H1 (cell line): ENCODE results near the gene SKAP1. TPM values are rescaled to one million over a fixed set of nuclear protein-coding genes. Genes with fewer than 3 reads are reported as not detected.

ENCODE experiments used
- CREB1 ChIP-seq: IDR thresholded peaks from 2 replicates; pipeline ENCODE4 v1.6.1; 2012; ENCODE audit warnings: inconsistent platforms
- EZH2 ChIP-seq: fragments of 200-600 bp; sonication (generic); IDR thresholded peaks from 2 replicates; pipeline ENCODE4 v1.7.1; 2012; ENCODE audit warnings: low read depth, mild to moderate bottlenecking, moderate library complexity, low read length, inconsistent platforms; ENCODE audit not compliant: severe bottlenecking
- MAFK ChIP-seq: IDR thresholded peaks from 2 replicates; pipeline ENCODE4 v1.6.1; 2012; ENCODE audit warnings: low read depth, mild to moderate bottlenecking, improper control_type of control experiment, low read length
- polyA plus RNA-seq, 7 experiments: library from polyadenylated mRNA; depleted of rRNA in 3 of 7; stranded (reverse) in 5 of 7; unstranded in 2 of 7; fragments of >200 nt in 5 of 7; fragments of 200-250 nt in 2 of 7; gene quantifications; 1 replicate in 5 of 7; 2 replicates in 1 of 7; 4 replicates in 1 of 7; pipeline versions ENCODE4 v1.2.1 to v1.2.3, GENCODE V29; 2011 to 2013; ENCODE audit warnings: missing spikeins in 2 of 7, mixed read lengths in 2 of 7
- total RNA-seq: library from RNA; stranded (reverse); fragmentation: NEBNext Ultra II Directional; extraction: Animal tissue kit (Norgen Biotek cat#: 25700); gene quantifications from 2 replicates; pipeline ENCODE4 v1.2.1, GENCODE V29; 2021
- TF ChIP-seq, protein P1 (sequence below): fragments of 300-600 bp; sonication (generic); IDR thresholded peaks from 2 replicates; pipeline ENCODE4 v1.7.1; 2012; ENCODE audit warnings: low read length, moderate library complexity, mild to moderate bottlenecking, inconsistent platforms; ENCODE audit not compliant: insufficient replicate concordance
- TF ChIP-seq, protein P2 (sequence below): IDR thresholded peaks from 2 replicates; pipeline ENCODE4 v1.6.1; 2012; ENCODE audit warnings: inconsistent platforms

Gene SKAP1
- total and polyA plus RNA-seq, 2 of the 8 experiments (the other 6 are each of a cell fraction or from before 2014, with no cell fraction given) = not detected

DNA sequence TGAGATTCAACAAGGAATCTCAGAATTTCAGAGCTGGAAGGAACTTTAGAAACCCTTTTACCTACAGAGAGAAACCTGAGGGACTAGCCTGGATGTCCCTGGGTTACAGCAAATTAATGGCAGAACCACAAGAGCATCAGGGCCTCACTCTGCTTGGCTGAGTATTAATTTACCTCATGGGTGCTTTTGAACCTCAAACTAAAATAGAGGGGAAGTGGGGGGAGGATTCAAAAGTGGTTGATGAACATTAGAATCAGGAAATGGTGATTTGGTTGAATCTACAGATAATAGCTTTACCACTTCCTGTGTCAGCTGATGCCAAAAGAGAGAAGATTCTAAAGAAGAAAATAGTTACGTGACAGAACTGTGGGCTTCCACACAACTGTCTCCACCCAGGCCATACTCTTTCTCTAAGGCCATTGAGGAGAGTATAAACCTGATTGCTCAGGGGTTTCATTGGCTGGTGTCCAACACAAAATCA is 11.3 kb upstream of the SKAP1 start (continued):
- TF ChIP-seq, protein P1, sequence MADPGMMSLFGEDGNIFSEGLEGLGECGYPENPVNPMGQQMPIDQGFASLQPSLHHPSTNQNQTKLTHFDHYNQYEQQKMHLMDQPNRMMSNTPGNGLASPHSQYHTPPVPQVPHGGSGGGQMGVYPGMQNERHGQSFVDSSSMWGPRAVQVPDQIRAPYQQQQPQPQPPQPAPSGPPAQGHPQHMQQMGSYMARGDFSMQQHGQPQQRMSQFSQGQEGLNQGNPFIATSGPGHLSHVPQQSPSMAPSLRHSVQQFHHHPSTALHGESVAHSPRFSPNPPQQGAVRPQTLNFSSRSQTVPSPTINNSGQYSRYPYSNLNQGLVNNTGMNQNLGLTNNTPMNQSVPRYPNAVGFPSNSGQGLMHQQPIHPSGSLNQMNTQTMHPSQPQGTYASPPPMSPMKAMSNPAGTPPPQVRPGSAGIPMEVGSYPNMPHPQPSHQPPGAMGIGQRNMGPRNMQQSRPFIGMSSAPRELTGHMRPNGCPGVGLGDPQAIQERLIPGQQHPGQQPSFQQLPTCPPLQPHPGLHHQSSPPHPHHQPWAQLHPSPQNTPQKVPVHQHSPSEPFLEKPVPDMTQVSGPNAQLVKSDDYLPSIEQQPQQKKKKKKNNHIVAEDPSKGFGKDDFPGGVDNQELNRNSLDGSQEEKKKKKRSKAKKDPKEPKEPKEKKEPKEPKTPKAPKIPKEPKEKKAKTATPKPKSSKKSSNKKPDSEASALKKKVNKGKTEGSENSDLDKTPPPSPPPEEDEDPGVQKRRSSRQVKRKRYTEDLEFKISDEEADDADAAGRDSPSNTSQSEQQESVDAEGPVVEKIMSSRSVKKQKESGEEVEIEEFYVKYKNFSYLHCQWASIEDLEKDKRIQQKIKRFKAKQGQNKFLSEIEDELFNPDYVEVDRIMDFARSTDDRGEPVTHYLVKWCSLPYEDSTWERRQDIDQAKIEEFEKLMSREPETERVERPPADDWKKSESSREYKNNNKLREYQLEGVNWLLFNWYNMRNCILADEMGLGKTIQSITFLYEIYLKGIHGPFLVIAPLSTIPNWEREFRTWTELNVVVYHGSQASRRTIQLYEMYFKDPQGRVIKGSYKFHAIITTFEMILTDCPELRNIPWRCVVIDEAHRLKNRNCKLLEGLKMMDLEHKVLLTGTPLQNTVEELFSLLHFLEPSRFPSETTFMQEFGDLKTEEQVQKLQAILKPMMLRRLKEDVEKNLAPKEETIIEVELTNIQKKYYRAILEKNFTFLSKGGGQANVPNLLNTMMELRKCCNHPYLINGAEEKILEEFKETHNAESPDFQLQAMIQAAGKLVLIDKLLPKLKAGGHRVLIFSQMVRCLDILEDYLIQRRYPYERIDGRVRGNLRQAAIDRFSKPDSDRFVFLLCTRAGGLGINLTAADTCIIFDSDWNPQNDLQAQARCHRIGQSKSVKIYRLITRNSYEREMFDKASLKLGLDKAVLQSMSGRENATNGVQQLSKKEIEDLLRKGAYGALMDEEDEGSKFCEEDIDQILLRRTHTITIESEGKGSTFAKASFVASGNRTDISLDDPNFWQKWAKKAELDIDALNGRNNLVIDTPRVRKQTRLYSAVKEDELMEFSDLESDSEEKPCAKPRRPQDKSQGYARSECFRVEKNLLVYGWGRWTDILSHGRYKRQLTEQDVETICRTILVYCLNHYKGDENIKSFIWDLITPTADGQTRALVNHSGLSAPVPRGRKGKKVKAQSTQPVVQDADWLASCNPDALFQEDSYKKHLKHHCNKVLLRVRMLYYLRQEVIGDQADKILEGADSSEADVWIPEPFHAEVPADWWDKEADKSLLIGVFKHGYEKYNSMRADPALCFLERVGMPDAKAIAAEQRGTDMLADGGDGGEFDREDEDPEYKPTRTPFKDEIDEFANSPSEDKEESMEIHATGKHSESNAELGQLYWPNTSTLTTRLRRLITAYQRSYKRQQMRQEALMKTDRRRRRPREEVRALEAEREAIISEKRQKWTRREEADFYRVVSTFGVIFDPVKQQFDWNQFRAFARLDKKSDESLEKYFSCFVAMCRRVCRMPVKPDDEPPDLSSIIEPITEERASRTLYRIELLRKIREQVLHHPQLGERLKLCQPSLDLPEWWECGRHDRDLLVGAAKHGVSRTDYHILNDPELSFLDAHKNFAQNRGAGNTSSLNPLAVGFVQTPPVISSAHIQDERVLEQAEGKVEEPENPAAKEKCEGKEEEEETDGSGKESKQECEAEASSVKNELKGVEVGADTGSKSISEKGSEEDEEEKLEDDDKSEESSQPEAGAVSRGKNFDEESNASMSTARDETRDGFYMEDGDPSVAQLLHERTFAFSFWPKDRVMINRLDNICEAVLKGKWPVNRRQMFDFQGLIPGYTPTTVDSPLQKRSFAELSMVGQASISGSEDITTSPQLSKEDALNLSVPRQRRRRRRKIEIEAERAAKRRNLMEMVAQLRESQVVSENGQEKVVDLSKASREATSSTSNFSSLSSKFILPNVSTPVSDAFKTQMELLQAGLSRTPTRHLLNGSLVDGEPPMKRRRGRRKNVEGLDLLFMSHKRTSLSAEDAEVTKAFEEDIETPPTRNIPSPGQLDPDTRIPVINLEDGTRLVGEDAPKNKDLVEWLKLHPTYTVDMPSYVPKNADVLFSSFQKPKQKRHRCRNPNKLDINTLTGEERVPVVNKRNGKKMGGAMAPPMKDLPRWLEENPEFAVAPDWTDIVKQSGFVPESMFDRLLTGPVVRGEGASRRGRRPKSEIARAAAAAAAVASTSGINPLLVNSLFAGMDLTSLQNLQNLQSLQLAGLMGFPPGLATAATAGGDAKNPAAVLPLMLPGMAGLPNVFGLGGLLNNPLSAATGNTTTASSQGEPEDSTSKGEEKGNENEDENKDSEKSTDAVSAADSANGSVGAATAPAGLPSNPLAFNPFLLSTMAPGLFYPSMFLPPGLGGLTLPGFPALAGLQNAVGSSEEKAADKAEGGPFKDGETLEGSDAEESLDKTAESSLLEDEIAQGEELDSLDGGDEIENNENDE = no peak
- TF ChIP-seq CREB1 (no peak), MAFK (no peak), EZH2 (no peak)
- TF ChIP-seq, protein P2, sequence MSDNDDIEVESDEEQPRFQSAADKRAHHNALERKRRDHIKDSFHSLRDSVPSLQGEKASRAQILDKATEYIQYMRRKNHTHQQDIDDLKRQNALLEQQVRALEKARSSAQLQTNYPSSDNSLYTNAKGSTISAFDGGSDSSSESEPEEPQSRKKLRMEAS = no peak
